WTC11 (cell line): ENCODE results near the gene KIF2A. TPM values are rescaled to one million over a fixed set of nuclear protein-coding genes. Genes with fewer than 3 reads are reported as not detected.

Experiments used
- ATAC-seq: fragments of 200-7000 bp; cut with Tn5 transposase; 2 replicates; pipeline ENCODE4 v1.10.0; 2021; ENCODE audit warnings: mild to moderate bottlenecking, moderate library complexity
- CTCF ChIA-PET: fragments of 300-600 bp; sonication (Branson Sonifier 250); formaldehyde crosslinking; loops from one replicate; lab custom pipeline; 2021; ENCODE audit warnings: antibody characterized with exemption; lab: Charles Lee
- POLR2A ChIA-PET: fragments of 350-600 bp; sonication (Branson Sonifier 250); formaldehyde crosslinking; loops from one replicate; lab custom pipeline; 2021; ENCODE audit warnings: antibody characterized with exemption; lab: Charles Lee
- DNase-seq: peaks from one replicate; pipeline ENCODE4 v3.0.0; 2021; ENCODE audit warnings: low spot score
- H3K27ac Mint-ChIP-seq: 2 replicates; pipeline ENCODE4 v1.8.0; 2021; ENCODE audit warnings: mixed read lengths
- H3K27me3 Mint-ChIP-seq: 2 replicates; pipeline ENCODE4 v1.8.0; 2021; ENCODE audit warnings: low read depth, mild to moderate bottlenecking, moderate library complexity, mixed read lengths
- H3K36me3 Mint-ChIP-seq: 2 replicates; pipeline ENCODE4 v1.8.0; 2021; ENCODE audit warnings: mixed read lengths
- H3K4me1 Mint-ChIP-seq: 2 replicates; pipeline ENCODE4 v1.8.0; 2022; ENCODE audit warnings: mixed read lengths
- H3K4me3 Mint-ChIP-seq: 2 replicates; pipeline ENCODE4 v1.8.0; 2021; ENCODE audit warnings: mild to moderate bottlenecking, moderate library complexity, mixed read lengths
- H3K9me3 Mint-ChIP-seq: 2 replicates; pipeline ENCODE4 v1.8.0; 2021; ENCODE audit warnings: mixed read lengths
- CREB1 ChIP-seq: sonication (generic); formaldehyde crosslinking; IDR thresholded peaks from 2 replicates; pipeline ENCODE4 v1.8.0; 2023; ENCODE audit warnings: mild to moderate bottlenecking, missing genetic modification reagents
- ELF4 ChIP-seq: sonication (generic); formaldehyde crosslinking; IDR thresholded peaks from 2 replicates; pipeline ENCODE4 v1.8.1; 2022; ENCODE audit warnings: low read depth, mild to moderate bottlenecking, moderate library complexity, missing genetic modification reagents
- ETV6 ChIP-seq: sonication (generic); formaldehyde crosslinking; IDR thresholded peaks from 2 replicates; pipeline ENCODE4 v1.8.1; 2022; ENCODE audit warnings: mild to moderate bottlenecking, missing genetic modification reagents
- NFE2L1 ChIP-seq: sonication (generic); formaldehyde crosslinking; IDR thresholded peaks from 2 replicates; pipeline ENCODE4 v1.8.1; 2023; ENCODE audit warnings: missing genetic modification reagents
- OVOL2 ChIP-seq: fragments of 250-450 bp; sonication (Bioruptor Pico); IDR thresholded peaks from 2 replicates; pipeline ENCODE4 v1.9.0; 2021; ENCODE audit warnings: mild to moderate bottlenecking, borderline replicate concordance
- RORB ChIP-seq: fragments of 250-450 bp; sonication (Bioruptor Pico); IDR thresholded peaks from 2 replicates; pipeline ENCODE4 v1.9.0; 2021; ENCODE audit warnings: mild to moderate bottlenecking
- TEAD1 ChIP-seq: sonication (generic); formaldehyde crosslinking; IDR thresholded peaks from 2 replicates; pipeline ENCODE4 v1.8.0; 2022; ENCODE audit warnings: mild to moderate bottlenecking, missing genetic modification reagents
- ZNF138 ChIP-seq: sonication (generic); formaldehyde crosslinking; conservative IDR thresholded peaks from 2 replicates; pipeline ENCODE4 v1.8.1; 2022; ENCODE audit warnings: mild to moderate bottlenecking, moderate library complexity, missing genetic modification reagents
- ZNF263 ChIP-seq: sonication (generic); formaldehyde crosslinking; IDR thresholded peaks from 2 replicates; pipeline ENCODE4 v1.8.1; 2022; ENCODE audit warnings: low read depth, mild to moderate bottlenecking, moderate library complexity, missing genetic modification reagents
- ZNF416 ChIP-seq: fragments of 250-450 bp; sonication (Bioruptor Pico); IDR thresholded peaks from 2 replicates; pipeline ENCODE4 v1.9.0; 2021; ENCODE audit warnings: mild to moderate bottlenecking, inconsistent platforms
- total RNA-seq: library from RNA; stranded (reverse); gene quantifications from 3 replicates; pipeline ENCODE4 v1.2.3, GENCODE V29; 2021
- TF ChIP-seq, protein P1 (sequence below): sonication (generic); formaldehyde crosslinking; IDR thresholded peaks from 2 replicates; pipeline ENCODE4 v1.8.0; 2022; ENCODE audit warnings: mild to moderate bottlenecking, missing genetic modification reagents
- TF ChIP-seq, protein P2 (sequence below): sonication (generic); formaldehyde crosslinking; IDR thresholded peaks from 2 replicates; pipeline ENCODE4 v1.8.0; 2022; ENCODE audit warnings: mild to moderate bottlenecking, missing genetic modification reagents
- TF ChIP-seq, protein P3 (sequence below): fragments of 250-450 bp; sonication (Bioruptor Pico); IDR thresholded peaks from 2 replicates; pipeline ENCODE4 v1.9.0; 2021; ENCODE audit warnings: mild to moderate bottlenecking, borderline replicate concordance
- TF ChIP-seq, protein P4 (sequence below): sonication (generic); formaldehyde crosslinking; IDR thresholded peaks from 2 replicates; pipeline ENCODE4 v1.8.1; 2023; ENCODE audit warnings: mild to moderate bottlenecking, missing genetic modification reagents

Gene KIF2A
- total RNA-seq, 1 experiment from 2014 or later = 77.8 TPM

DNA sequence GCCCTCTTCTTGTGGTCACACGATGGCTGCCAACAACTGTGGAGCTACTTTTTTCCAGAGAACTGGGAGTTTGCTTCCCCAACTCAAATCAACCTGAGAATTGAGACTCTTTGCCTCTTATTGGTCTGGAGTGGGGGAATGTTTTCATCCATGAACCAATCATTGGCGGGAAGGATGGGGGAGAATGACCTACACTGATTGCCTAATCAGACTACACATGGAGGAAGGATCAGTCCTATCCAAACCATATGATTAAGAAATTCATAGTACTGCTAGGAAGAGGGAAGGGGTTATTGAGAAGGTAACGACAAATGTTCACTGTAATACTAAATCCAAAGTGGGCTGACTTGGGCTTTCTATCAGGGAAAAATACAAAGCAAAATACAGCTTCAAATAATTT, 7.9 kb upstream of the KIF2A start:
- Mint-ChIP-seq H3K27me3 (peaks cover 42% of the 10 kb centered on the region), H3K4me1 (no peaks in the 10 kb centered on the region), H3K36me3 (no peaks in the 10 kb centered on the region), H3K4me3 (no peak overlapping the region), H3K27ac (no peak overlapping the region), H3K9me3 (no peaks in the 10 kb centered on the region)
- POLR2A ChIA-PET = interaction anchor here (0.6 kb wide), 1 partner anchor 483 kb away, joined by 5 read pairs; no protein-coding TSS in a partner anchor
- CTCF ChIA-PET = no interaction called here
- ATAC-seq (no peak), DNase-seq (no peak)
- TF ChIP-seq ETV6 (CRISPR knock-in tag) = no peak

DNA sequence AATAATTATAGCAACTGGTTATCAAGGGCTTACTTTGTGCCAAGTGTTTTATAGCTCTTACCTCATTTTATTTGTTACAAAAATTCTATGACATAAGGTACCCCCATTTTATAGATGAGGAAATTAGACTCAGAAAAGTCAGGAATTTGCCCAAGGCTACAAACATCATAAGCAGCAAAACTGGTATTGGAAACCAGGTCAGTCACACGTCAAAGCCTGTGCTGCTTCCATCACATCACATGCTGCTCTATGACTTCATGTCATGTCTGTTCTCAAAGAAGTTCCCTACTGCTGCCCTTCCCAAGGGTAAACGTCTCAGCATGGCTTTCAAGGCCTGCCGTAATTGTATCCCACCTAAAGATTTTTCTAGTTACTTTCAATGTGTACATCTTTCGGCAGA, 6.9 kb upstream of the KIF2A start:
- peaks cover 38% of the 10 kb centered on the region for H3K27me3 Mint-ChIP-seq
- H3K36me3 Mint-ChIP-seq = no peaks in the 10 kb centered on the region
- no peaks in the 10 kb centered on the region for H3K4me1 Mint-ChIP-seq
- DNase-seq (no peak), ATAC-seq (no peak)
- POLR2A ChIA-PET = no interaction called here
- no peak for TF ChIP-seq NFE2L1 (CRISPR knock-in tag)
- no peak for TF ChIP-seq OVOL2
- no peak for TF ChIP-seq ELF4 (CRISPR knock-in tag)
- TF ChIP-seq TEAD1 (CRISPR knock-in tag) = no peak
- TF ChIP-seq, protein P1, sequence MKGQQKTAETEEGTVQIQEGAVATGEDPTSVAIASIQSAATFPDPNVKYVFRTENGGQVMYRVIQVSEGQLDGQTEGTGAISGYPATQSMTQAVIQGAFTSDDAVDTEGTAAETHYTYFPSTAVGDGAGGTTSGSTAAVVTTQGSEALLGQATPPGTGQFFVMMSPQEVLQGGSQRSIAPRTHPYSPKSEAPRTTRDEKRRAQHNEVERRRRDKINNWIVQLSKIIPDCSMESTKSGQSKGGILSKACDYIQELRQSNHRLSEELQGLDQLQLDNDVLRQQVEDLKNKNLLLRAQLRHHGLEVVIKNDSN (CRISPR knock-in tag) = no peak
- TF ChIP-seq, protein P2, sequence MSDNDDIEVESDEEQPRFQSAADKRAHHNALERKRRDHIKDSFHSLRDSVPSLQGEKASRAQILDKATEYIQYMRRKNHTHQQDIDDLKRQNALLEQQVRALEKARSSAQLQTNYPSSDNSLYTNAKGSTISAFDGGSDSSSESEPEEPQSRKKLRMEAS (CRISPR knock-in tag) = no peak
- TF ChIP-seq ZNF138 (CRISPR knock-in tag) = no peak
- no peak for TF ChIP-seq RORB (CRISPR knock-in tag)
- TF ChIP-seq ZNF263 (CRISPR knock-in tag) = no peak
- H3K9me3 Mint-ChIP-seq = no peaks in the 10 kb centered on the region
- H3K4me3 Mint-ChIP-seq = no peak overlapping the region
- no peak overlapping the region for H3K27ac Mint-ChIP-seq
- CTCF ChIA-PET = no interaction called here

DNA sequence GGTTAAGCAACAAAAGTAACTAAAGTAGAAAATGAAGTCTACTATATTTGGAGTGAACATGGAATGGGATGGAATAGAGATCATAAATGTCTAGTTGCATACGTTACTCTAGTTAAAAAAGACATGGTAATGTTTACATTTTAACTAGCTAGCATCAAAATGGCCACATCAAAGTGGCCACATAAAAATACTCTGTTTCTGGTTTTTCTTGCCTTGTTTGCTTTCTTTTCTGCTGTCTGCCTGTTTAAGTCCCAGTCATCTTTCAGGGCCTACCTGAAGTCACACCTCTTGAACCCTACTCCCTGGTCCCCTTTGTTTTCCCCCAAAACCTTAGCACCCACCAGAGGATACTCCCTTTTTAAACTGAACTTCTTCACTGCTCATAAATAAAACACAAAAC, 6.4 kb upstream of the KIF2A start:
- Mint-ChIP-seq H3K36me3 (no peaks in the 10 kb centered on the region), H3K9me3 (no peaks in the 10 kb centered on the region), H3K4me1 (no peaks in the 10 kb centered on the region), H3K4me3 (no peak overlapping the region), H3K27me3 (peaks cover 33% of the 10 kb centered on the region), H3K27ac (no peak overlapping the region)
- TF ChIP-seq ZNF416 (CRISPR knock-in tag) = no peak
- TF ChIP-seq OVOL2 = no peak
- TF ChIP-seq NFE2L1 (CRISPR knock-in tag) = no peak
- TF ChIP-seq, protein P3, sequence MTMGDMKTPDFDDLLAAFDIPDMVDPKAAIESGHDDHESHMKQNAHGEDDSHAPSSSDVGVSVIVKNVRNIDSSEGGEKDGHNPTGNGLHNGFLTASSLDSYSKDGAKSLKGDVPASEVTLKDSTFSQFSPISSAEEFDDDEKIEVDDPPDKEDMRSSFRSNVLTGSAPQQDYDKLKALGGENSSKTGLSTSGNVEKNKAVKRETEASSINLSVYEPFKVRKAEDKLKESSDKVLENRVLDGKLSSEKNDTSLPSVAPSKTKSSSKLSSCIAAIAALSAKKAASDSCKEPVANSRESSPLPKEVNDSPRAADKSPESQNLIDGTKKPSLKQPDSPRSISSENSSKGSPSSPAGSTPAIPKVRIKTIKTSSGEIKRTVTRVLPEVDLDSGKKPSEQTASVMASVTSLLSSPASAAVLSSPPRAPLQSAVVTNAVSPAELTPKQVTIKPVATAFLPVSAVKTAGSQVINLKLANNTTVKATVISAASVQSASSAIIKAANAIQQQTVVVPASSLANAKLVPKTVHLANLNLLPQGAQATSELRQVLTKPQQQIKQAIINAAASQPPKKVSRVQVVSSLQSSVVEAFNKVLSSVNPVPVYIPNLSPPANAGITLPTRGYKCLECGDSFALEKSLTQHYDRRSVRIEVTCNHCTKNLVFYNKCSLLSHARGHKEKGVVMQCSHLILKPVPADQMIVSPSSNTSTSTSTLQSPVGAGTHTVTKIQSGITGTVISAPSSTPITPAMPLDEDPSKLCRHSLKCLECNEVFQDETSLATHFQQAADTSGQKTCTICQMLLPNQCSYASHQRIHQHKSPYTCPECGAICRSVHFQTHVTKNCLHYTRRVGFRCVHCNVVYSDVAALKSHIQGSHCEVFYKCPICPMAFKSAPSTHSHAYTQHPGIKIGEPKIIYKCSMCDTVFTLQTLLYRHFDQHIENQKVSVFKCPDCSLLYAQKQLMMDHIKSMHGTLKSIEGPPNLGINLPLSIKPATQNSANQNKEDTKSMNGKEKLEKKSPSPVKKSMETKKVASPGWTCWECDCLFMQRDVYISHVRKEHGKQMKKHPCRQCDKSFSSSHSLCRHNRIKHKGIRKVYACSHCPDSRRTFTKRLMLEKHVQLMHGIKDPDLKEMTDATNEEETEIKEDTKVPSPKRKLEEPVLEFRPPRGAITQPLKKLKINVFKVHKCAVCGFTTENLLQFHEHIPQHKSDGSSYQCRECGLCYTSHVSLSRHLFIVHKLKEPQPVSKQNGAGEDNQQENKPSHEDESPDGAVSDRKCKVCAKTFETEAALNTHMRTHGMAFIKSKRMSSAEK (CRISPR knock-in tag) = no peak
- no peak for TF ChIP-seq CREB1 (CRISPR knock-in tag)
- TF ChIP-seq, protein P4, sequence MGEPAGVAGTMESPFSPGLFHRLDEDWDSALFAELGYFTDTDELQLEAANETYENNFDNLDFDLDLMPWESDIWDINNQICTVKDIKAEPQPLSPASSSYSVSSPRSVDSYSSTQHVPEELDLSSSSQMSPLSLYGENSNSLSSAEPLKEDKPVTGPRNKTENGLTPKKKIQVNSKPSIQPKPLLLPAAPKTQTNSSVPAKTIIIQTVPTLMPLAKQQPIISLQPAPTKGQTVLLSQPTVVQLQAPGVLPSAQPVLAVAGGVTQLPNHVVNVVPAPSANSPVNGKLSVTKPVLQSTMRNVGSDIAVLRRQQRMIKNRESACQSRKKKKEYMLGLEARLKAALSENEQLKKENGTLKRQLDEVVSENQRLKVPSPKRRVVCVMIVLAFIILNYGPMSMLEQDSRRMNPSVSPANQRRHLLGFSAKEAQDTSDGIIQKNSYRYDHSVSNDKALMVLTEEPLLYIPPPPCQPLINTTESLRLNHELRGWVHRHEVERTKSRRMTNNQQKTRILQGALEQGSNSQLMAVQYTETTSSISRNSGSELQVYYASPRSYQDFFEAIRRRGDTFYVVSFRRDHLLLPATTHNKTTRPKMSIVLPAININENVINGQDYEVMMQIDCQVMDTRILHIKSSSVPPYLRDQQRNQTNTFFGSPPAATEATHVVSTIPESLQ = no peak
- CTCF ChIA-PET = no interaction called here
- ATAC-seq = no peak
- POLR2A ChIA-PET = no interaction called here
- no peak for DNase-seq
